Measurements from ENCODE around the gene TRIM40. TPM values are rescaled to one million over a fixed set of nuclear protein-coding genes. Genes with fewer than 3 reads are reported as not detected.

TRIM40 gene
- total and polyA plus RNA-seq, 2 of the 13 experiments (the other 11 are each of a cell fraction or from before 2014, with no cell fraction given) = 0.58 TPM; not detected in 1

DNA sequence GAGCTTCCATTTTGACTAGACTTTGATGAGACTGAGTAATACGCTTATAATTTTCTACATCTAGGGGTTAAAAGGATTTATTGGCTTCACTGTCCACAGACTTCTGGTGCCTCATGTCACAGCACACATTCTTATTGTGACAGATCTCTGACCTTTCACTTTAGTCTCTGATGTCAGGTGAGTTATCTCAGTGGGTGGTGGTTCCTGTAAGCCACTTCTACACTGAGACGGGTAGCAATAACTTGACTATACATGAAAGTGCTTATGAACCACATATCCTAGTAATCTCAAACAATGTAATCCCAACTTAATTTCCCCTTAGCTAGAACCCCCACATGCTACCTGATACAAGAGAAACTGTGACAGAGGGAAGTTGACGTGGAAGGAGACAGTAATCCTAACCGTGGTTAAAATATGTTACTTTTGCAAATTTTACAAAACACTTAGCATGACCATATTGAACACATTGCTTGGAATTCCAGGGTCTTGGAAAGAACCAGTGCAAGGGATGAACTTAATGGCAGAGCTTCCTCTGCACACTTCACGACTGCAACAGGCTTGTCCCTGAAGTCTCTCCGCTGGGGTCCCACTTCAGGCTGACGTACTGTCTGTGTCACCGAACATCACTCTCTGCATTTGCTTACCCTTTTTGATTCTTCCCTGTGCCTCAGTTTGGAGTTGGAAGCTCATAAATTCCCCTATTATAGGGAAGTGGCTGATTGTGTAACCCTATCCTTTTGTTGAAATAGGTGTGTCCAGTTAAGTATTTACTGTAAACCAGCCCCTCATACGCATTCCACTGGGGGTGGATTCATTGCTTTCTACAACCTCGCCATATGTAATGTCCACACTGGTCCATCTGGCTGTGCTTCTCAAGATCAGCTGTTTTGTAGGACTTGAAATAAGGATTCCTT is 6.4 kb upstream of the TRIM40 start (continued):
- TF ChIP-seq, protein P1, sequence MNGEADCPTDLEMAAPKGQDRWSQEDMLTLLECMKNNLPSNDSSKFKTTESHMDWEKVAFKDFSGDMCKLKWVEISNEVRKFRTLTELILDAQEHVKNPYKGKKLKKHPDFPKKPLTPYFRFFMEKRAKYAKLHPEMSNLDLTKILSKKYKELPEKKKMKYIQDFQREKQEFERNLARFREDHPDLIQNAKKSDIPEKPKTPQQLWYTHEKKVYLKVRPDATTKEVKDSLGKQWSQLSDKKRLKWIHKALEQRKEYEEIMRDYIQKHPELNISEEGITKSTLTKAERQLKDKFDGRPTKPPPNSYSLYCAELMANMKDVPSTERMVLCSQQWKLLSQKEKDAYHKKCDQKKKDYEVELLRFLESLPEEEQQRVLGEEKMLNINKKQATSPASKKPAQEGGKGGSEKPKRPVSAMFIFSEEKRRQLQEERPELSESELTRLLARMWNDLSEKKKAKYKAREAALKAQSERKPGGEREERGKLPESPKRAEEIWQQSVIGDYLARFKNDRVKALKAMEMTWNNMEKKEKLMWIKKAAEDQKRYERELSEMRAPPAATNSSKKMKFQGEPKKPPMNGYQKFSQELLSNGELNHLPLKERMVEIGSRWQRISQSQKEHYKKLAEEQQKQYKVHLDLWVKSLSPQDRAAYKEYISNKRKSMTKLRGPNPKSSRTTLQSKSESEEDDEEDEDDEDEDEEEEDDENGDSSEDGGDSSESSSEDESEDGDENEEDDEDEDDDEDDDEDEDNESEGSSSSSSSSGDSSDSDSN (CRISPR knock-in tag; IDR thresholded peaks at IDR 0.05) = no peak
- no peak for TF ChIP-seq FOXM1 (CRISPR knock-in tag; IDR thresholded peaks at IDR 0.05)
- TF ChIP-seq, protein P2, sequence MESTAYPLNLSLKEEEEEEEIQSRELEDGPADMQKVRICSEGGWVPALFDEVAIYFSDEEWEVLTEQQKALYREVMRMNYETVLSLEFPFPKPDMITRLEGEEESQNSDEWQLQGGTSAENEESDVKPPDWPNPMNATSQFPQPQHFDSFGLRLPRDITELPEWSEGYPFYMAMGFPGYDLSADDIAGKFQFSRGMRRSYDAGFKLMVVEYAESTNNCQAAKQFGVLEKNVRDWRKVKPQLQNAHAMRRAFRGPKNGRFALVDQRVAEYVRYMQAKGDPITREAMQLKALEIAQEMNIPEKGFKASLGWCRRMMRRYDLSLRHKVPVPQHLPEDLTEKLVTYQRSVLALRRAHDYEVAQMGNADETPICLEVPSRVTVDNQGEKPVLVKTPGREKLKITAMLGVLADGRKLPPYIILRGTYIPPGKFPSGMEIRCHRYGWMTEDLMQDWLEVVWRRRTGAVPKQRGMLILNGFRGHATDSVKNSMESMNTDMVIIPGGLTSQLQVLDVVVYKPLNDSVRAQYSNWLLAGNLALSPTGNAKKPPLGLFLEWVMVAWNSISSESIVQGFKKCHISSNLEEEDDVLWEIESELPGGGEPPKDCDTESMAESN (CRISPR knock-in tag; conservative IDR thresholded peaks at IDR 0.05) = no peak
- TF ChIP-seq, protein P3, sequence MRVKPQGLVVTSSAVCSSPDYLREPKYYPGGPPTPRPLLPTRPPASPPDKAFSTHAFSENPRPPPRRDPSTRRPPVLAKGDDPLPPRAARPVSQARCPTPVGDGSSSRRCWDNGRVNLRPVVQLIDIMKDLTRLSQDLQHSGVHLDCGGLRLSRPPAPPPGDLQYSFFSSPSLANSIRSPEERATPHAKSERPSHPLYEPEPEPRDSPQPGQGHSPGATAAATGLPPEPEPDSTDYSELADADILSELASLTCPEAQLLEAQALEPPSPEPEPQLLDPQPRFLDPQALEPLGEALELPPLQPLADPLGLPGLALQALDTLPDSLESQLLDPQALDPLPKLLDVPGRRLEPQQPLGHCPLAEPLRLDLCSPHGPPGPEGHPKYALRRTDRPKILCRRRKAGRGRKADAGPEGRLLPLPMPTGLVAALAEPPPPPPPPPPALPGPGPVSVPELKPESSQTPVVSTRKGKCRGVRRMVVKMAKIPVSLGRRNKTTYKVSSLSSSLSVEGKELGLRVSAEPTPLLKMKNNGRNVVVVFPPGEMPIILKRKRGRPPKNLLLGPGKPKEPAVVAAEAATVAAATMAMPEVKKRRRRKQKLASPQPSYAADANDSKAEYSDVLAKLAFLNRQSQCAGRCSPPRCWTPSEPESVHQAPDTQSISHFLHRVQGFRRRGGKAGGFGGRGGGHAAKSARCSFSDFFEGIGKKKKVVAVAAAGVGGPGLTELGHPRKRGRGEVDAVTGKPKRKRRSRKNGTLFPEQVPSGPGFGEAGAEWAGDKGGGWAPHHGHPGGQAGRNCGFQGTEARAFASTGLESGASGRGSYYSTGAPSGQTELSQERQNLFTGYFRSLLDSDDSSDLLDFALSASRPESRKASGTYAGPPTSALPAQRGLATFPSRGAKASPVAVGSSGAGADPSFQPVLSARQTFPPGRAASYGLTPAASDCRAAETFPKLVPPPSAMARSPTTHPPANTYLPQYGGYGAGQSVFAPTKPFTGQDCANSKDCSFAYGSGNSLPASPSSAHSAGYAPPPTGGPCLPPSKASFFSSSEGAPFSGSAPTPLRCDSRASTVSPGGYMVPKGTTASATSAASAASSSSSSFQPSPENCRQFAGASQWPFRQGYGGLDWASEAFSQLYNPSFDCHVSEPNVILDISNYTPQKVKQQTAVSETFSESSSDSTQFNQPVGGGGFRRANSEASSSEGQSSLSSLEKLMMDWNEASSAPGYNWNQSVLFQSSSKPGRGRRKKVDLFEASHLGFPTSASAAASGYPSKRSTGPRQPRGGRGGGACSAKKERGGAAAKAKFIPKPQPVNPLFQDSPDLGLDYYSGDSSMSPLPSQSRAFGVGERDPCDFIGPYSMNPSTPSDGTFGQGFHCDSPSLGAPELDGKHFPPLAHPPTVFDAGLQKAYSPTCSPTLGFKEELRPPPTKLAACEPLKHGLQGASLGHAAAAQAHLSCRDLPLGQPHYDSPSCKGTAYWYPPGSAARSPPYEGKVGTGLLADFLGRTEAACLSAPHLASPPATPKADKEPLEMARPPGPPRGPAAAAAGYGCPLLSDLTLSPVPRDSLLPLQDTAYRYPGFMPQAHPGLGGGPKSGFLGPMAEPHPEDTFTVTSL (CRISPR knock-in tag; IDR thresholded peaks at IDR 0.05; ENCODE audit: borderline replicate concordance) = no peak
- no peak for TF ChIP-seq MLLT10 (CRISPR knock-in tag; IDR thresholded peaks at IDR 0.05)
- no peak for TF ChIP-seq TGIF2 (CRISPR knock-in tag; IDR thresholded peaks at IDR 0.05)
- TF ChIP-seq ZSCAN30 (CRISPR knock-in tag; IDR thresholded peaks at IDR 0.05) = no peak
- TF ChIP-seq, protein P4, sequence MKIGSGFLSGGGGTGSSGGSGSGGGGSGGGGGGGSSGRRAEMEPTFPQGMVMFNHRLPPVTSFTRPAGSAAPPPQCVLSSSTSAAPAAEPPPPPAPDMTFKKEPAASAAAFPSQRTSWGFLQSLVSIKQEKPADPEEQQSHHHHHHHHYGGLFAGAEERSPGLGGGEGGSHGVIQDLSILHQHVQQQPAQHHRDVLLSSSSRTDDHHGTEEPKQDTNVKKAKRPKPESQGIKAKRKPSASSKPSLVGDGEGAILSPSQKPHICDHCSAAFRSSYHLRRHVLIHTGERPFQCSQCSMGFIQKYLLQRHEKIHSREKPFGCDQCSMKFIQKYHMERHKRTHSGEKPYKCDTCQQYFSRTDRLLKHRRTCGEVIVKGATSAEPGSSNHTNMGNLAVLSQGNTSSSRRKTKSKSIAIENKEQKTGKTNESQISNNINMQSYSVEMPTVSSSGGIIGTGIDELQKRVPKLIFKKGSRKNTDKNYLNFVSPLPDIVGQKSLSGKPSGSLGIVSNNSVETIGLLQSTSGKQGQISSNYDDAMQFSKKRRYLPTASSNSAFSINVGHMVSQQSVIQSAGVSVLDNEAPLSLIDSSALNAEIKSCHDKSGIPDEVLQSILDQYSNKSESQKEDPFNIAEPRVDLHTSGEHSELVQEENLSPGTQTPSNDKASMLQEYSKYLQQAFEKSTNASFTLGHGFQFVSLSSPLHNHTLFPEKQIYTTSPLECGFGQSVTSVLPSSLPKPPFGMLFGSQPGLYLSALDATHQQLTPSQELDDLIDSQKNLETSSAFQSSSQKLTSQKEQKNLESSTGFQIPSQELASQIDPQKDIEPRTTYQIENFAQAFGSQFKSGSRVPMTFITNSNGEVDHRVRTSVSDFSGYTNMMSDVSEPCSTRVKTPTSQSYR (CRISPR knock-in tag; IDR thresholded peaks at IDR 0.05; ENCODE audit: borderline replicate concordance) = peak; percentile 30; the same call in 1 of the 2 replicates
- TF ChIP-seq RBM22 (optimal IDR thresholded peaks at IDR 0.05; ENCODE audit: low read length) = no peak
- no peak for TF ChIP-seq ATF7 (IDR thresholded peaks at IDR 0.05)
- TF ChIP-seq ATF7 (CRISPR knock-in tag; IDR thresholded peaks at IDR 0.05) = no peak
- TF ChIP-seq, protein P5, sequence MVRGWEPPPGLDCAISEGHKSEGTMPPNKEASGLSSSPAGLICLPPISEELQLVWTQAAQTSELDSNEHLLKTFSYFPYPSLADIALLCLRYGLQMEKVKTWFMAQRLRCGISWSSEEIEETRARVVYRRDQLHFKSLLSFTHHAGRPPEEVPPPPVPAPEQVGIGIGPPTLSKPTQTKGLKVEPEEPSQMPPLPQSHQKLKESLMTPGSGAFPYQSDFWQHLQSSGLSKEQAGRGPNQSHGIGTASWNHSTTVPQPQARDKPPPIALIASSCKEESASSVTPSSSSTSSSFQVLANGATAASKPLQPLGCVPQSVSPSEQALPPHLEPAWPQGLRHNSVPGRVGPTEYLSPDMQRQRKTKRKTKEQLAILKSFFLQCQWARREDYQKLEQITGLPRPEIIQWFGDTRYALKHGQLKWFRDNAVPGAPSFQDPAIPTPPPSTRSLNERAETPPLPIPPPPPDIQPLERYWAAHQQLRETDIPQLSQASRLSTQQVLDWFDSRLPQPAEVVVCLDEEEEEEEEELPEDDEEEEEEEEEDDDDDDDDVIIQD (CRISPR knock-in tag; IDR thresholded peaks at IDR 0.05; ENCODE audit: low read depth) = no peak
- no peak for TF ChIP-seq SP5 (CRISPR knock-in tag; IDR thresholded peaks at IDR 0.05; ENCODE audit: borderline replicate concordance, low read depth)
- no peak for TF ChIP-seq ZFP1 (CRISPR knock-in tag; IDR thresholded peaks at IDR 0.05)
- TF ChIP-seq ZNF263 (CRISPR knock-in tag; IDR thresholded peaks at IDR 0.05) = no peak

All from HepG2 (cell line).